A549 treated with Mapracorat at 1 μM for 4 hours (cell line): Measurements from ENCODE around the gene SLFN14. TPM values are rescaled to one million over a fixed set of nuclear protein-coding genes. Genes with fewer than 3 reads are reported as not detected.

Experiments
- total RNA-seq: library from RNA; stranded (reverse); fragments of 200-300 nt; extraction: Qiagen RNA extraction; gene quantifications from 5 replicates; pipeline ENCODE4 v1.2.3, GENCODE V29; 2022

Gene SLFN14
- not detected in 5 replicates for total RNA-seq

GRCh38 chr17:35560703-35561102 is at the start of gene SLFN14:
Gene SLFN14 (minus strand): TSS chr17:35560819. CDS start chr17:35558062, 2,757 bp downstream.

GRCh38 chr17:35587074-35587961 is 26.7 kb upstream of the SLFN14 start, which contains the start of gene AP2B1:
Gene AP2B1 (plus strand): TSS chr17:35587322. CDS start chr17:35594031, 6,709 bp downstream.

GRCh38 chr17:35578197-35578928 is 17.7 kb upstream of the SLFN14 start, which contains the start of gene PEX12:
Gene PEX12 (minus strand): TSS chr17:35578571. CDS start chr17:35578021, 550 bp downstream.

GRCh38 chr17:35537601-35538141 is 22.9 kb downstream of the SLFN14 start, which contains the start of gene SLFN12L:
Gene SLFN12L (minus strand): TSS chr17:35537678. CDS start chr17:35522364, 15,314 bp downstream.

Other genes starting within 250 kb of the SLFN14 start
- 3.3 to 7.0 TPM (median 6.5 TPM) in 5 replicates for gene SLFN11, start 187.2 kb downstream of the SLFN14 start, total RNA-seq
- 0.11 TPM in 1 of 5 replicates, not detected in the others for gene SLFN12, start 128.3 kb downstream of the SLFN14 start, total RNA-seq
- 3.3 to 4.3 TPM (median 3.6 TPM) in 5 replicates for gene SLFN13, start 112.1 kb downstream of the SLFN14 start, total RNA-seq
- gene SLFN12L, start 23.1 kb downstream of the SLFN14 start, total RNA-seq, result 0.07 TPM in 1 of 5 replicates, not detected in the others
- 7.1 to 8.2 TPM (median 7.9 TPM) in 5 replicates for gene PEX12, start 17.8 kb upstream of the SLFN14 start, total RNA-seq
- 120 to 149 TPM (median 133 TPM) in 5 replicates for gene AP2B1, start 26.5 kb upstream of the SLFN14 start, total RNA-seq
- 0.07 to 0.14 TPM (median 0.13 TPM) in 5 replicates for gene RASL10B, start 170.8 kb upstream of the SLFN14 start, total RNA-seq
- 0.04 to 0.08 TPM (median 0.08 TPM) in 5 replicates for gene GAS2L2, start 192.4 kb upstream of the SLFN14 start, total RNA-seq
- gene C17orf50, start 200.1 kb upstream of the SLFN14 start, total RNA-seq, result 0.21 to 0.59 TPM (median 0.34 TPM) in 4 of 5 replicates, not detected in the other
- 4.5 to 8.7 TPM (median 7.5 TPM) in 5 replicates for gene MMP28, start 234.8 kb upstream of the SLFN14 start, total RNA-seq
- gene TAF15, start 248.7 kb upstream of the SLFN14 start, total RNA-seq, result 197 to 220 TPM (median 203 TPM) in 5 replicates